ENCODE measurements around the gene CFAP90. TPM values are rescaled to one million over a fixed set of nuclear protein-coding genes. Genes with fewer than 3 reads are reported as not detected.

CFAP90 gene
- total and polyA plus RNA-seq, 4 experiments from 2014 or later = not detected

- intact Hi-C loops (cut with micrococcal nuclease) = no loop called here
Observed at GRCh38 chr5:7822449-7822848, 28.5 kb downstream of the CFAP90 start.

GRCh38 chr5:7816535-7816901 is 34.4 kb downstream of the CFAP90 start:
- Mint-ChIP-seq H3K4me3 (no peak overlapping the region), H3K9me3 (no peaks in the 10 kb centered on the region), H3K27ac (no peak overlapping the region), H3K36me3 (no peaks in the 10 kb centered on the region), H3K27me3 (peaks cover 23 to 43% of the 10 kb centered on the region in 2 donors), H3K4me1 (peaks cover 0 to 2% (median under 1%) of the 10 kb centered on the region in 4 donors)
- no peak for DNase-seq
- no peak overlapping the region for H3K27ac ChIP-seq (ENCODE audit: low read depth, low read length)
- no peaks in the 10 kb centered on the region for H3K36me3 ChIP-seq (ENCODE audit: insufficient read depth, low read length)
- no peaks in the 10 kb centered on the region for H3K27me3 ChIP-seq (ENCODE audit: insufficient read depth, low read length)
- no peaks in the 10 kb centered on the region for H3K9me3 ChIP-seq (ENCODE audit: control insufficient read depth in 1 of 2, low read length in 2 of 2)
- intact Hi-C loops (cut with micrococcal nuclease) = loop anchor here (5.0 kb wide), 1 partner anchor 1034 kb away; no protein-coding TSS in a partner anchor
- POLR2A ChIA-PET (ENCODE audit: partially characterized antibody) = no interaction called here
- CTCF ChIA-PET (ENCODE audit: partially characterized antibody) = interaction anchor here (0.9 to 2.5 kb wide), 13 partner anchors 11 to 1055 kb away, joined by 3 to 11 read pairs (median 3); partner anchors contain the start of gene CFAP90
- H3K4me3 ChIP-seq (ENCODE audit: low read length in 2 of 2) = no peak overlapping the region
- peaks cover 4% of the 10 kb centered on the region for H3K4me1 ChIP-seq (ENCODE audit: insufficient read depth, low read length)

More at GRCh38 chr5:7822449-7822848, 28.5 kb downstream of the CFAP90 start:
- Histone ChIP-seq H3K27ac (ENCODE audit: low read depth, low read length) (no peak overlapping the region), H3K36me3 (ENCODE audit: insufficient read depth, low read length) (no peaks in the 10 kb centered on the region), H3K4me1 (ENCODE audit: insufficient read depth, low read length) (no peaks in the 10 kb centered on the region), H3K27me3 (ENCODE audit: insufficient read depth, low read length) (no peaks in the 10 kb centered on the region), H3K4me3 (ENCODE audit: low read length in 2 of 2) (no peak overlapping the region), H3K9me3 (ENCODE audit: control insufficient read depth in 1 of 2, low read length in 2 of 2) (no peaks in the 10 kb centered on the region)
- Mint-ChIP-seq H3K9me3 (no peaks in the 10 kb centered on the region), H3K4me1 (peaks cover 0 to 4% (median 0%) of the 10 kb centered on the region in 4 donors), H3K27ac (no peak overlapping the region), H3K27me3 (peaks cover 20 to 28% of the 10 kb centered on the region in 2 donors), H3K4me3 (no peak overlapping the region), H3K36me3 (no peaks in the 10 kb centered on the region)
- DNase-seq = no peak
- POLR2A ChIA-PET (ENCODE audit: partially characterized antibody) = no interaction called here
- CTCF ChIA-PET (ENCODE audit: partially characterized antibody) = interaction anchor here (1.0 to 1.2 kb wide), 2 partner anchors 11 to 35 kb away, joined by 3 read pairs; no protein-coding TSS in a partner anchor

- H3K4me3 ChIP-seq (ENCODE audit: low read length in 2 of 2) = no peak overlapping the region
- no peak overlapping the region for H3K27ac ChIP-seq (ENCODE audit: low read depth, low read length)
- CTCF ChIA-PET (ENCODE audit: partially characterized antibody) = interaction anchor here (0.7 to 2.5 kb wide), 13 partner anchors 8 to 71 kb away, joined by 3 to 11 read pairs (median 3); partner anchors contain the start of gene CFAP90
- H3K4me1 ChIP-seq (ENCODE audit: insufficient read depth, low read length) = peaks cover 4% of the 10 kb centered on the region
- no peaks in the 10 kb centered on the region for H3K36me3 ChIP-seq (ENCODE audit: insufficient read depth, low read length)
- peak; percentile 39 to 52 (median 41) for DNase-seq
- intact Hi-C loops (cut with micrococcal nuclease) = loop anchor here (5.0 kb wide), 1 partner anchor 1034 kb away; no protein-coding TSS in a partner anchor
- no peaks in the 10 kb centered on the region for H3K27me3 ChIP-seq (ENCODE audit: insufficient read depth, low read length)
- Mint-ChIP-seq H3K27me3 (peaks cover 20 to 39% of the 10 kb centered on the region in 2 donors), H3K9me3 (no peaks in the 10 kb centered on the region), H3K4me3 (no peak overlapping the region), H3K36me3 (no peaks in the 10 kb centered on the region), H3K4me1 (peaks cover 0 to 2% (median 0%) of the 10 kb centered on the region in 4 donors), H3K27ac (no peak overlapping the region)
- no peaks in the 10 kb centered on the region for H3K9me3 ChIP-seq (ENCODE audit: control insufficient read depth in 1 of 2, low read length in 2 of 2)
- POLR2A ChIA-PET (ENCODE audit: partially characterized antibody) = no interaction called here
Observed at GRCh38 chr5:7815892-7816534, 34.9 kb downstream of the CFAP90 start.

GRCh38 chr5:7814816-7815215 is 36.1 kb downstream of the CFAP90 start:
- no peak overlapping the region for H3K4me3 Mint-ChIP-seq
- H3K27me3 ChIP-seq (ENCODE audit: insufficient read depth, low read length) = no peaks in the 10 kb centered on the region
- no peaks in the 10 kb centered on the region for H3K36me3 ChIP-seq (ENCODE audit: insufficient read depth, low read length)
- H3K27ac Mint-ChIP-seq = no peak overlapping the region
- H3K27me3 Mint-ChIP-seq = peaks cover 26 to 40% of the 10 kb centered on the region in 2 donors
- H3K36me3 Mint-ChIP-seq = no peaks in the 10 kb centered on the region
- no peaks in the 10 kb centered on the region for H3K9me3 ChIP-seq (ENCODE audit: control insufficient read depth in 1 of 2, low read length in 2 of 2)
- peaks cover 4% of the 10 kb centered on the region for H3K4me1 ChIP-seq (ENCODE audit: insufficient read depth, low read length)
- DNase-seq = no peak
- no peak overlapping the region for H3K4me3 ChIP-seq (ENCODE audit: low read length in 2 of 2)
- CTCF ChIA-PET (ENCODE audit: partially characterized antibody) = interaction anchor here (1.3 to 1.4 kb wide), 2 partner anchors 9 to 11 kb away, joined by 3 to 4 read pairs; no protein-coding TSS in a partner anchor
- peaks cover 0 to 3% (median 0%) of the 10 kb centered on the region in 8 donors for H3K9me3 Mint-ChIP-seq
- POLR2A ChIA-PET (ENCODE audit: partially characterized antibody) = no interaction called here
- intact Hi-C loops (cut with micrococcal nuclease) = loop anchor here (5.0 kb wide), 1 partner anchor 1033 kb away; no protein-coding TSS in a partner anchor
- peaks cover 0 to 2% (median 0%) of the 10 kb centered on the region in 4 donors for H3K4me1 Mint-ChIP-seq
- no peak overlapping the region for H3K27ac ChIP-seq (ENCODE audit: low read depth, low read length)

GRCh38 chr5:7813576-7813975 is 37.4 kb downstream of the CFAP90 start:
- H3K4me3 Mint-ChIP-seq = no peak overlapping the region
- Histone ChIP-seq H3K27ac (ENCODE audit: low read depth, low read length) (no peak overlapping the region), H3K27me3 (ENCODE audit: insufficient read depth, low read length) (no peaks in the 10 kb centered on the region), H3K4me1 (ENCODE audit: insufficient read depth, low read length) (peaks cover 4% of the 10 kb centered on the region), H3K4me3 (ENCODE audit: low read length in 2 of 2) (no peak overlapping the region), H3K9me3 (ENCODE audit: control insufficient read depth in 1 of 2, low read length in 2 of 2) (no peaks in the 10 kb centered on the region), H3K36me3 (ENCODE audit: insufficient read depth, low read length) (no peaks in the 10 kb centered on the region)
- ChIA-PET CTCF (ENCODE audit: partially characterized antibody) (interaction anchor here (1.2 kb wide), 1 partner anchor 73 kb away, joined by 3 read pairs; no protein-coding TSS in a partner anchor), POLR2A (ENCODE audit: partially characterized antibody) (no interaction called here)
- H3K4me1 Mint-ChIP-seq = peaks cover 0 to 2% (median 0%) of the 10 kb centered on the region in 4 donors
- H3K27me3 Mint-ChIP-seq = peaks cover 22 to 36% of the 10 kb centered on the region in 2 donors
- no peak for DNase-seq
- no peak overlapping the region for H3K27ac Mint-ChIP-seq
- no peaks in the 10 kb centered on the region for H3K36me3 Mint-ChIP-seq
- intact Hi-C loops (cut with micrococcal nuclease) = no loop called here
- H3K9me3 Mint-ChIP-seq = peaks cover 0 to 3% (median 0%) of the 10 kb centered on the region in 8 donors

- ChIA-PET CTCF (ENCODE audit: partially characterized antibody) (interaction anchor here (1.4 kb wide), 1 partner anchor 8 kb away, joined by 3 read pairs; no protein-coding TSS in a partner anchor), POLR2A (ENCODE audit: partially characterized antibody) (no interaction called here)
- no peak overlapping the region for H3K4me3 ChIP-seq (ENCODE audit: low read length in 2 of 2)
- peaks cover 4% of the 10 kb centered on the region for H3K4me1 ChIP-seq (ENCODE audit: insufficient read depth, low read length)
- Mint-ChIP-seq H3K4me3 (no peak overlapping the region), H3K27ac (no peak overlapping the region), H3K36me3 (no peaks in the 10 kb centered on the region), H3K4me1 (peaks cover 0 to 2% (median 0%) of the 10 kb centered on the region in 4 donors), H3K27me3 (peaks cover 22 to 35% of the 10 kb centered on the region in 2 donors), H3K9me3 (peaks cover 0 to 3% (median 0%) of the 10 kb centered on the region in 8 donors)
- intact Hi-C loops (cut with micrococcal nuclease) = no loop called here
- no peaks in the 10 kb centered on the region for H3K9me3 ChIP-seq (ENCODE audit: control insufficient read depth in 1 of 2, low read length in 2 of 2)
- DNase-seq = no peak
- no peak overlapping the region for H3K27ac ChIP-seq (ENCODE audit: low read depth, low read length)
- no peaks in the 10 kb centered on the region for H3K27me3 ChIP-seq (ENCODE audit: insufficient read depth, low read length)
- no peaks in the 10 kb centered on the region for H3K36me3 ChIP-seq (ENCODE audit: insufficient read depth, low read length)
Observed at GRCh38 chr5:7813007-7813406, 37.9 kb downstream of the CFAP90 start.

- intact Hi-C loops (cut with micrococcal nuclease) = no loop called here
Observed at GRCh38 chr5:7811715-7812114, 39.2 kb downstream of the CFAP90 start.

More at GRCh38 chr5:7811715-7812114, 39.2 kb downstream of the CFAP90 start:
- ChIA-PET POLR2A (ENCODE audit: partially characterized antibody) (no interaction called here), CTCF (ENCODE audit: partially characterized antibody) (no interaction called here)
- Histone ChIP-seq H3K27me3 (ENCODE audit: insufficient read depth, low read length) (no peaks in the 10 kb centered on the region), H3K4me1 (ENCODE audit: insufficient read depth, low read length) (peaks cover 4% of the 10 kb centered on the region), H3K27ac (ENCODE audit: low read depth, low read length) (no peak overlapping the region), H3K9me3 (ENCODE audit: control insufficient read depth in 1 of 2, low read length in 2 of 2) (no peaks in the 10 kb centered on the region), H3K36me3 (ENCODE audit: insufficient read depth, low read length) (no peaks in the 10 kb centered on the region), H3K4me3 (ENCODE audit: low read length in 2 of 2) (no peak overlapping the region)
- no peak for DNase-seq
- Mint-ChIP-seq H3K9me3 (peaks cover 0 to 3% (median 0%) of the 10 kb centered on the region in 8 donors), H3K27ac (no peak overlapping the region), H3K27me3 (peaks cover 22 to 32% of the 10 kb centered on the region in 2 donors), H3K4me3 (peak overlapping the region in 1 of 8 donors; percentile 53), H3K4me1 (peaks cover 0 to 2% (median 0%) of the 10 kb centered on the region in 4 donors), H3K36me3 (no peaks in the 10 kb centered on the region)
